Stimulated activated naive CD4-positive, alpha-beta T cell (primary cell): ENCODE measurements around the gene P2RX5.
"Not testable (repeated sequence)": the region's sequence is repeated elsewhere in the genome, so short reads cannot be mapped to it uniquely, and the experiment has no call there.

ENCODE experiments used
- DNase-seq, 6 experiments: peaks; one replicate each; lab custom pipeline; 2025; lab: John Stamatoyannopoulos, UW

Gene P2RX5

GRCh38 chr17:3712811-3713463 is 17.0 kb upstream of the P2RX5 start:
- no peak for DNase-seq

DNA sequence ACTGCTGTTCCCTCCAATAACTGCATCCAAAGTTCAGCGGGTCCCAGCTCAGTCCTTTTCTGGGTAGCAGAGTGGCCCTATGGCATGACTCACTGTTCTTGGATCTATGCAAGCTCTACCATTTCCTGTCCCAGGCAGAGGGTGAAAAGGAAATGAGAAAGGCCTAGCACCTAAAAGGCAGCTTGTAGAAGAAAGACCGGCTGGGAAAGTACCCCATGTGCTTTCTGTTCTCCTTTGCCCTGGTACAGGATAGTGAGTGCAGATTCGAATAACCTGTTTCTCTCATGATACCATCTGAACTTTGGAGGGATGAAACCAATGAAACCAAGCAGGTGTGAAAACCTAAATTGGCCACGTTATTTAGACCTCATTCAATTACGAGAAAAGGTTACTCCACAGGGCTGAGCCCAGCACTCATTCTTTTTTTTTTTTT is 15.0 kb upstream of the P2RX5 start:
- peak; percentile 17 to 80 (median 72) for DNase-seq

DNA sequence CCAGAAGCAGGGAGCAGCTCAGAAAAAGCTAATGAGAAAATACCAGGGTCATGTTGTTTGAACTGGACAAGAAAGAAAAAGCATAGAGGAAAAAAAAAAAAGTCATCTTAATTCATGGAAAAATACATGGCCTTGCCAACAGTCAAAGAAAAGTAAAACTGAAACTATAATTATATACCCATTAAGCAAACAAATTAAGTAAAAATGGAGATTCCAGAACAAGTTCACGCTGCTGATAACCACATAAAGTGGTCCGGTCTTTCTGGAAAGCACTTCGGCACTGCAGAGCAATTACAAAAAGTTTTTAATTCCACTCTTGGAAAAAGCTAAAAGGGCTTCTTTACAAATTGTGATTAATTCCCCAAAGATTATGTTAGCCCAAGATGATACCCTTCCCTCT is 12.4 kb upstream of the P2RX5 start:
- DNase-seq: no peak

DNA sequence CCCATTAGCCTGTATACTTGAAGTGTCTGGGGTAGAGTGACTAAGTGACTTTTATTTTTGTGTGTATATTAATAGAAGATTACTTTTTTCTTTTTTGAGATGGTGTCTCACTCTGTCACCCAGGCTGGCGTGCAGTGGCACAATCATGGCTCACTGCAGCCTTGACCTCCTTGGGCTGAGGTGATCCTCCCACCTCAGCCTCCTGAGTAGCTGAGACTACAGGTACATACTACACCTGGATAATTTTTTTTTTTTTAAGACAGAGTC is 9.7 kb upstream of the P2RX5 start:
- DNase-seq: not testable (repeated sequence)

DNA sequence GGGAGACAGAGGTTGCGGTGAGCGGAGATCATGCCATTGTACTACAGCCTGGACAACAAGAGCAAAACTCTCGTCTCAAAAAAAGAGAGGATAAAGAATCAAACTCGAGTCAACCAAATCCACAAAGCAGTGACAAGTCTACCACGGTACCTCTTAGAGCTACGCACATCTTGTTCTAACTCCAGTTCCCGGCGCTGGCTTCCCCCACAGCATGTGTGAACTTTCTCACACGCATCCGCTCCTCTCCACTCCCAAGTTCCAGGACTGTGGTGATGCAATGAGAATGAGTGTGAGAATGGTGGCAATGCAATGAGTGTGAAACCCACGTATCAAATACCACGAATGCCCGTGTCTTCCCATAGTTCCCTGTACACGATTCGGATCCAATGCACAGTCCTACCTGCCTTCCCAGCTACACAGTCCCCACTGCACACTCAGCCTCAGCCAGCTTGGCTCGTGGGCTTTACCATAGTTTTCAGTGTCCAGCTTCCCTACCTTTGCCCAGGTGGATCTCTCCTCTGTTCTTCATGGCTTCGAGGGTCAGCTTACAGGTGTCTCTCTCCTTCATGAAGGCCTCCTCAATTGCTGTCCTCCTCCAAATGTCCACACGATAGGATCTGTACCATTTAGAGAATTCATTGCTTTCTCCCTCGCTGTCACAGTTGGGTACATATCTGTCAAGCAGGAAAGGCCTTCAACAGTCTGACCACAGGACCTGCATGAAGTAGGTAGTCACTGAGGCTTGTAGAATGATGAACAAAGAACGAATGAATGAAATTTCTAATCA is 9.2 kb upstream of the P2RX5 start:
- DNase-seq: no peak

GRCh38 chr17:3702041-3702539 is 6.1 kb upstream of the P2RX5 start:
- not testable (repeated sequence) for DNase-seq

GRCh38 chr17:3699951-3700350 is 4.0 kb upstream of the P2RX5 start:
- DNase-seq: no peak

DNA sequence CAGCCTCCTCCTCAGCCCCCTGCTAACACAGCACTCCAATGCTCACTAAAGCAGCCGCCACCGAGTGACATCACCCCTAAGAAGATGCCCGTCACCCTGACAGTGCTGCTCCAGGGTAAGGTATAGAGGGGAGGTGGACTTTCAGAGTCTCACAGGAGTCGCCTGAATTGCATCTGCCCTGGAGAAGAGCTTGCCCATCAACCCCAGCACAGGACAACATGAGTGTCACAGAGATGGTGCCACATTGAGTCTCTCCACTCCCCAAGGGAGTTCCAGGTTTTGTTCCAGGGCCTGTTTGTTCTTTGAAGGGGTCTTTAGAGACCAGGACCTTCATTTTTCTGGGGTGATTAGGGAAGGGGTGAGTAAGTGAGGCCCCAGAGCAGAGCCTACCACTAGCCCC is 2.2 kb upstream of the P2RX5 start:
- no peak for DNase-seq

DNA sequence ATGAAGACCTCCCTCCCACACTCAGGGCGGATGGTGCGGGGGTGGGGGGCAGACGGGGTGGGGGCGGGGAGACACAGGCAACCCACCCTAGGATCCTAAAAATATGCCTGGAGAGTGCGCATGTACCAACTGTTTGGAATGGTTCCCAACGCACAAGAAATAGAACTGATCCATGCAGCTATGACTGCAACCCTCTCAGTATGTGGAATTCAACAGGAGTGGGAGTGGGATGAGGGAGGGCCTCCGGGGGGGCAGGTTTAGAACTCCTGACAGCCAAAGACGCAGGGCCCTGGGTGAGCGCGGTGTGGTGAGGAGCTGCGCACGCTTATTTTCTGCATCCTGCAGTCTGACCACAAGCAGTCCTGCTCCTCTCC is 1.1 kb upstream of the P2RX5 start:
- DNase-seq: no peak

DNA sequence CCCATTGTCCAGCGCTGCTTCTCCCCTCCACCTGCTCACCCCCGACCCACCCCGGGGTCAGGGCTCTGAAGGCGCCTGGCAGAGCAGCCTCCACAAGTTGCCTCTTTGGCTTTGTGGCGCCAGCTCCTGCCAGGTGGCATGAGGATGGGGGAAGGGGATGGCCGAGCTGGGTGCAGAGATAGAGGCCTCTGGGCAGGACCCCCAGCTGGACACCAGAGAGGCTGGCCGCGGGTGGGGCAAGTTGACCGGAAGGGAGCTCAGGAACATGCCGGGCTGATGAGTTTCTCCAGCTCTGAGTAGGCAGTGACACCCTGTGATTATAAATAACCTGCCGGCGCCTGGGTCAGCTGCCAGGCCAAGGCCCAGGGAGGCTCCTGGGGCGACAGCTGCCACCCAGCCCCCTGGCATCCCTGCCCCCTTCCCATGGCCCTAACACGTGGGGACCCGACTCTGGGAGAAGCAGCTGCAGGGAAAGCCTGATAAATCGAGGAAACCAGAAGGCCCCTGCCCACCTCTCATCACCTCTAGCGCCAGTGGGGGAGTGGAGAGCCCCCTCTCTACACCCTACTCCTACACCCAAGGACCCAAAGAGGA is 729 bp downstream of the P2RX5 start:
- DNase-seq: no peak

DNA sequence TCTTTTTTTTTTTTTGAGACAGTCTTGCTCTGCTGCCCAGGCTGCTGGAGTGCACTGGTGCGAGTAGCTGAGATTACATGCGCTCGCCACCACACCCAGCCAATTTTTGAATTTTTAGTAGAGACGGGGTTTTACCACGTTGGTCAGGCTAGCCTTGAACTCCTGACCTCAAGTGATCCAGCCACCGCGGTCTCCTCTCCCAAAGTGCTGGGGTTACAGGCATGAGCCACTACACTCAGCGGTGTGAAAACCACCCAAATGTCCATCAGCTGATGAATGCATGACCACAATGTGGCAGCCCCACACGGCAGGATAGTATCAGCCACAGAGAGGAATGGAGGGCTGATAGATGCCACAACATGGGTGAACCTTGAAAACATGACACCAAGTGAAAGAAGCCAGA is 2.1 kb downstream of the P2RX5 start:
- DNase-seq: no peak

DNA sequence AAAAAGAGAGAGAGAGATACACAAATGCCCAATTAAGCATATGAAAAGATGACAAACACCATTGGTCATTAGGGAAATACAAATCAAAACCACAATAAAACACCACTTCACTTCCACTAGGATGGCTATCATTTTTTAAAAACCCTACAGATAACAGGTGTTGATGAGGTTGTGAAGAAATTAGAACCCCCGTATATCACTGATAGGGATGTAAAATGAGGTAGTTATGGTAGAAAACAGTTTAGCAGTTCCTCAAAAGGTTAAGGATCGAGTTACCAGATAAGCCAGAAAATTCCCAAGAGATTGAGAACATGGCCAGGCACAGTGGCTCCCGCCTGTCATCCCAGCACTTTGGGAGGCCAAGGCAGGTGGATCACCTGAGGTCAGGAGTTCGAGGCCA is 2.8 kb downstream of the P2RX5 start:
- no peak for DNase-seq

DNA sequence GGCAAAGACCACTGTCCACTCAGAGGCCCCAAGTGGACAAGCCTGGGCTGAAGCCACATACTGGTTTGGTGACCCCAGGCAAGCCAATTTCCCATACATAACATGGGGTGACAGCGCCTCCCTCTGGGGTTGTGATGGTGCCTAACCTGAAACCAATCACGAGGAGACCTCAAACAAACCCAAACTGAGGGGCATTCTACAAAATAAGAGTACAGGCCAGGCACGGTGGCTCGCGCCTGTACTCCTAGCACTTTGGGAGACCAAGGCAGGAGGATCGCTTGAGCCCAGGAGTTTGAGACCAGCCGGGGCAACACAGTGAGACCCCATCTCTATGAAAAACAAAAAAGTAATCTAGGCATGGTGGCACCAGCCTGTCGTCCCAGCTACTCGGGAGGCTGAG is 3.6 kb downstream of the P2RX5 start:
- DNase-seq: no peak

GRCh38 chr17:3691617-3692067 is 4.3 kb downstream of the P2RX5 start:
- DNase-seq: no peak

GRCh38 chr17:3690094-3690715 is 5.8 kb downstream of the P2RX5 start:
- DNase-seq: no peak

GRCh38 chr17:3689262-3690093 is 6.5 kb downstream of the P2RX5 start:
- no peak for DNase-seq

DNA sequence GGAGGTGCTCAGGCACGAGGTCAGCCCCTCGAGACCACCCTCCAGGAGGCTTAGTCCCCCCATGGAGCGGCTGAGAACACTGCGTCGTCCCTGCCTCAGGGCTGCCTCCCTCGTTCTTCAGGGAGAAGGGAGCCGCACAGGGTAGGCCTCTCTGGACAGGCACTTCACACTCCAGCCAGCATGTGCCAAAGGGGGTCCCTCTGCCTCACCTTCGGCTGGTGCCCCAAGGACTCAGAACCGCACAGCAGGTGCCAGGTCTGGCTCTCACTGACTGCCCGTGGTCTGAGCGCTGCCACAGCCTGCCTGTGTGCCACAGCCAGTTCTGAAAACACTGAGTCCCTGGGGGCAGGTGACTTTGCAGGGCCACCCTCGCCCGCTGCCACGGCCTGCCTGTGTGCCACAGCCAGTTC is 7.1 kb downstream of the P2RX5 start:
- DNase-seq: no peak

- DNase-seq: no peak
These were observed 7.9 kb downstream of the P2RX5 start for GRCh38 chr17:3688027-3688553.

GRCh38 chr17:3685174-3685573 is 10.8 kb downstream of the P2RX5 start:
- DNase-seq: no peak

DNA sequence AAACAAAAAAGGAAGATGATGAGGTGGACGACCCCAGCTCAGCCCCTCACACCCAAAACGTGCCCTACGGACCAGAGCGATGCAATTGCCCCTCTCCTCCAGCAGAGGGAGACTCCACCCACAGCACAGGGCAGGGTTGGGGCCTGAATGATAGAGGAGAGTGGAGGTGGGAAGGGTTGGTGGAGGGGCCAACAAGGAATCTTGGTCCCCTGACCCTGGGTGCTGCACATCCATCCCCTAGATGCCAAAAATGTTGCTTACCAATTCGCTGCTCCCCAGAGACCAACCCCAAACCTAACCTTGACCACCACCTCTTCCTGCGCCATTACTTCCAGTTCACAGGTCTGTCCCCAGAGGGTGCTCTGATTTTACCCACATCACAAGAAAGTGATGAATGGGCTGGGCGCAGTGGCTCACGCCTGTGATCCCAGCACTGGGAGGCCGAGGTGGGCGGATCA is 12.9 kb downstream of the P2RX5 start:
- DNase-seq: peak in 5 of 6 experiments; percentile 35 to 66 (median 36)

DNA sequence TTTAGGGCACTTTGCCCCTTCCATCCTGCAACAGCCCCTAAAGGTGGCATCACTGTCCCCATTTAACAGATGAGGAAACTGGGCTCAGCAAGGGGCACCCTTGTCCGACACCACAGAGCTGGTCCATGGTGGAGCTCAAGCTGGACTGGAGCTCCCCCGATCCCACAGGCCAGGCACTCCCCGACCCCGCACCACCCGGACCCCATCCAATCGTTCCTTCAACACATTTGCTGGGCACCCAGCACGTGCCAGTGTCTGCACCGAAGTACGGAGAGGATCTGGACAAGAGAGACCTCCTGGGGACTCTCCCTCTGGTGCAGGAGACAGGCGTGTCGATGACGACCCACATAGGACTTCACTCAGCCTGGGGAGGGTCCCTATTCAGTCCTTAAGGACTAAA is 13.9 kb downstream of the P2RX5 start:
- no peak for DNase-seq

DNA sequence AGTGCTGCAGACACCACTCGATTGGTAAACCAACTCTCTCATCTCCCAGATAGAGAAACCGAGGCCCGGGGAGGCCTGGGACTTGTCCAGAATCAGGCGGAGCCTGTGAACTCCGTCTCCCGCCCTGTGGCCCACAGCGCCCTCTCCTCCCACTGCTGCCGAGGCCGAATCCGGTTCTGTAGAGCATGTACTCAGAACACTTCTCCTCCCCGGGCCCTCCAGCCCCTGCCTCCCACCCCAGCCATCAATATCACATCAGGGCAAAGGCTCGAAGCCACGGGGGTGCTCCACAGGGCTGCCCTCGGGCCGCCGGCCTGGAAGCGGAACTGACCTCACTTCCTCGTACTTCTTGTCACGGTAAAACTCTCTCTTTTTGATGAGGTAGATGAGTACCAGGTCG is 14.4 kb downstream of the P2RX5 start:
- DNase-seq: no peak
